Kidney epithelial cell (primary cell): ENCODE results near the gene PPP1R14C. TPM values are rescaled to one million over a fixed set of nuclear protein-coding genes. Genes with fewer than 3 reads are reported as not detected.
A peak's percentile ranks its signal among the peaks of the same experiment; 100 is the strongest.
"Not testable (repeated sequence)": the region's sequence is repeated elsewhere in the genome, so short reads cannot be mapped to it uniquely, and the experiment has no call there.

ENCODE experiments used
- DNase-seq: peaks from one replicate; pipeline ENCODE4 v3.0.0-alpha.2; 2010; ENCODE audit warnings: low read depth
- H3K27me3 ChIP-seq: 2 replicates; pipeline ENCODE4 v1.6.0; 2011; ENCODE audit warnings: low read length; ENCODE audit not compliant: control insufficient read depth, insufficient read depth
- H3K36me3 ChIP-seq: 2 replicates; pipeline ENCODE4 v1.5.1; 2011; ENCODE audit warnings: low read length; ENCODE audit not compliant: control insufficient read depth, insufficient read depth
- H3K4me3 ChIP-seq: 2 replicates; pipeline ENCODE4 v1.5.1; 2011; ENCODE audit warnings: low read depth, mild to moderate bottlenecking, control low read depth, low read length
- CTCF ChIP-seq: IDR thresholded peaks from 2 replicates; pipeline ENCODE4 v1.5.1; 2011; ENCODE audit warnings: mild to moderate bottlenecking, moderate library complexity, low read length, control low read depth, inconsistent platforms; ENCODE audit not compliant: insufficient read depth, poor library complexity, severe bottlenecking
- total RNA-seq: library from RNA; depleted of rRNA; stranded (reverse); fragments of >200 nt; gene quantifications from 2 replicates; pipeline ENCODE4 v1.2.3, GENCODE V29; 2015

Gene PPP1R14C
- total RNA-seq, 1 donor from 2014 or later = 45.5 TPM

GRCh38 chr6:150184850-150185731 is 42.2 kb downstream of the PPP1R14C start:
- no peaks in the 10 kb centered on the region for H3K36me3 ChIP-seq
- DNase-seq = no peak
- no peak overlapping the region for H3K4me3 ChIP-seq
- H3K27me3 ChIP-seq = no peaks in the 10 kb centered on the region
- no peak for TF ChIP-seq CTCF

DNA sequence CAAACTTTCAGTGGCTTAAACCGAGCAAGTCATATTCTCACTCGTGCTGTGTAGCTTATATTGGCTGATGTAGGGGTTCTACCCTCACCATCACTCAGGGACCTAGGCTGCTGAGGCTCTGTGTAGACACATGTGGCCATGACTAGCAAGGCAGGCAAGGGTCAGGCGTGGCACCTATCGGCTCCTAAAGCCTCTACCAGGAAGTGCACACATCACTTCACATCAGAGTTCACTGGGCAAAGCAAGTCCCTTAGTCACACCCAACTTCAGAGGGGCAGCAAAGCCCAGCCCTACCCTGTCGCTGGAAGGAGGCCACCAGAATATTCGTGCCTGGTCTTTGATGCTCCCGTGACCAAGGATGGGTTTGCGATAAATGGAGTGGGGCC is 42.9 kb downstream of the PPP1R14C start:
- H3K36me3 ChIP-seq = no peaks in the 10 kb centered on the region
- H3K27me3 ChIP-seq = no peaks in the 10 kb centered on the region
- H3K4me3 ChIP-seq = no peak overlapping the region
- no peak for DNase-seq
- TF ChIP-seq CTCF = no peak

- Histone ChIP-seq H3K36me3 (no peaks in the 10 kb centered on the region), H3K27me3 (no peaks in the 10 kb centered on the region), H3K4me3 (no peak overlapping the region)
- TF ChIP-seq CTCF = no peak
- no peak for DNase-seq
Measured at GRCh38 chr6:150186129-150186898, 43.5 kb downstream of the PPP1R14C start.

GRCh38 chr6:150187433-150187832 is 44.6 kb downstream of the PPP1R14C start:
- H3K27me3 ChIP-seq, DNase-seq, H3K4me3 ChIP-seq, H3K36me3 ChIP-seq: not testable (repeated sequence)

DNA sequence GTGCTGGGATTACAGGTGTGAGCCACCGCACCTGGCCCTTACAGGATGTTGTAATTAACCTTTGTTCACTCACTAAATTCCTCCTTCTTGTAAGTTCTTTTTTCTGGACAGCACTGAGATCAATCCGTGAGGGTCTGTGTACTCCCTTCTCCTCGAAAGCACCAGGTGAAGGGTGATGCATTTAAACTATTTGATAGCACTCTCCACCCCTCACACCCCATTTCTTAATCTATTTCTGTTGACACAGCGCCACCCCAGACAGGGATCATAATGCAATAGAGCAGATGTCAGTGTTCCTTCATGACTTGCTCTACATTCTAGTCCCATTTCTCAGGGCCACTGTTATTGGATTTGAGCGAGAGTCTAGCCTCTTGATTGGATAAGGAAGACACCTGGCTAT is 46.3 kb downstream of the PPP1R14C start:
- Histone ChIP-seq H3K4me3 (no peak overlapping the region), H3K36me3 (no peaks in the 10 kb centered on the region), H3K27me3 (no peaks in the 10 kb centered on the region)
- TF ChIP-seq CTCF = no peak
- DNase-seq = no peak

- H3K4me3 ChIP-seq = no peak overlapping the region
- TF ChIP-seq CTCF = no peak
- no peaks in the 10 kb centered on the region for H3K36me3 ChIP-seq
- no peaks in the 10 kb centered on the region for H3K27me3 ChIP-seq
- DNase-seq = peak; percentile 54
Measured at GRCh38 chr6:150191809-150192208, 49.0 kb downstream of the PPP1R14C start.
